Chondrocyte (in vitro differentiated cells): ENCODE results near the gene RARRES2. TPM values are rescaled to one million over a fixed set of nuclear protein-coding genes. Genes with fewer than 3 reads are reported as not detected.

ENCODE experiments used
- DNase-seq: peaks from one replicate; pipeline ENCODE4 v3.0.0; 2021; ENCODE audit warnings: mixed read lengths, low spot score
- H3K27ac Mint-ChIP-seq: one replicate; pipeline ENCODE4 v1.8.0; 2021; ENCODE audit warnings: mild to moderate bottlenecking, moderate library complexity, mixed read lengths; ENCODE audit not compliant: unreplicated experiment
- H3K27me3 Mint-ChIP-seq: 2 replicates; pipeline ENCODE4 v1.8.0; 2021; ENCODE audit warnings: low read depth, mixed read lengths
- H3K36me3 Mint-ChIP-seq: 2 replicates; pipeline ENCODE4 v1.8.0; 2021; ENCODE audit warnings: low read depth, mixed read lengths
- H3K4me1 Mint-ChIP-seq: 2 replicates; pipeline ENCODE4 v1.8.0; 2021; ENCODE audit warnings: low read depth, mild to moderate bottlenecking, mixed read lengths
- H3K4me3 Mint-ChIP-seq: one replicate; pipeline ENCODE4 v1.8.0; 2021; ENCODE audit warnings: mild to moderate bottlenecking, moderate library complexity, mixed read lengths; ENCODE audit not compliant: unreplicated experiment
- H3K9me3 Mint-ChIP-seq: 2 replicates; pipeline ENCODE4 v1.8.0; 2021; ENCODE audit warnings: low read depth, mixed read lengths
- total RNA-seq: library from RNA; stranded (reverse); gene quantifications from 3 replicates; pipeline ENCODE4 v1.2.1, GENCODE V29; 2021
- TF ChIP-seq, protein P1 (sequence below): fragments of 200-600 bp; sonication (generic); IDR thresholded peaks from 2 replicates; pipeline ENCODE4 v1.5.0; 2021; ENCODE audit warnings: antibody characterized with exemption, mild to moderate bottlenecking, moderate library complexity

RARRES2 gene
- total RNA-seq, 1 donor from 2014 or later = 1.8 TPM

DNA sequence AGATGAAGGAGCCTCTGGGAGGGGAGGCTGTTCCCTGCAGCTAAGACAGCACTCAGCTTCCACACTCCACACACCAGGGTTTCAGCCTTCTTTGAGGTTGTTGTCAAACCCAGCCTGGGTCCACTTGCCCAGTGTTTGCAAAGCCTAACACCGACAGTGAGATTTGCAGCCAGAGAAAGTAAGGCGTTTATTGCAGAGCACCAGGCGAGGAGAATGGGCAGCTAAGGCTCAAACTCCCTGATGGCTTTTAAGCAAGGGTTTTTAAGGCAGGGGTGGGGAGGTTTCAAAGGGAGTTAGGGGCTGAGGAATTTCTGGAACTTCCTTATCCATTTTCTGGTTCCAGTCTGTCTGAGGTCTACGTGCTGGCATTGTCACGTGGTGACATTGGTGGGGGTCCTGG, 33.0 kb upstream of the RARRES2 start:
- Mint-ChIP-seq H3K36me3 (peaks cover 9% of the 10 kb centered on the region), H3K9me3 (no peaks in the 10 kb centered on the region), H3K4me1 (peaks cover 34% of the 10 kb centered on the region), H3K27ac (no peak overlapping the region), H3K4me3 (no peak overlapping the region), H3K27me3 (no peaks in the 10 kb centered on the region)
- DNase-seq = no peak
- TF ChIP-seq, protein P1, sequence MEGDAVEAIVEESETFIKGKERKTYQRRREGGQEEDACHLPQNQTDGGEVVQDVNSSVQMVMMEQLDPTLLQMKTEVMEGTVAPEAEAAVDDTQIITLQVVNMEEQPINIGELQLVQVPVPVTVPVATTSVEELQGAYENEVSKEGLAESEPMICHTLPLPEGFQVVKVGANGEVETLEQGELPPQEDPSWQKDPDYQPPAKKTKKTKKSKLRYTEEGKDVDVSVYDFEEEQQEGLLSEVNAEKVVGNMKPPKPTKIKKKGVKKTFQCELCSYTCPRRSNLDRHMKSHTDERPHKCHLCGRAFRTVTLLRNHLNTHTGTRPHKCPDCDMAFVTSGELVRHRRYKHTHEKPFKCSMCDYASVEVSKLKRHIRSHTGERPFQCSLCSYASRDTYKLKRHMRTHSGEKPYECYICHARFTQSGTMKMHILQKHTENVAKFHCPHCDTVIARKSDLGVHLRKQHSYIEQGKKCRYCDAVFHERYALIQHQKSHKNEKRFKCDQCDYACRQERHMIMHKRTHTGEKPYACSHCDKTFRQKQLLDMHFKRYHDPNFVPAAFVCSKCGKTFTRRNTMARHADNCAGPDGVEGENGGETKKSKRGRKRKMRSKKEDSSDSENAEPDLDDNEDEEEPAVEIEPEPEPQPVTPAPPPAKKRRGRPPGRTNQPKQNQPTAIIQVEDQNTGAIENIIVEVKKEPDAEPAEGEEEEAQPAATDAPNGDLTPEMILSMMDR = no peak

DNA sequence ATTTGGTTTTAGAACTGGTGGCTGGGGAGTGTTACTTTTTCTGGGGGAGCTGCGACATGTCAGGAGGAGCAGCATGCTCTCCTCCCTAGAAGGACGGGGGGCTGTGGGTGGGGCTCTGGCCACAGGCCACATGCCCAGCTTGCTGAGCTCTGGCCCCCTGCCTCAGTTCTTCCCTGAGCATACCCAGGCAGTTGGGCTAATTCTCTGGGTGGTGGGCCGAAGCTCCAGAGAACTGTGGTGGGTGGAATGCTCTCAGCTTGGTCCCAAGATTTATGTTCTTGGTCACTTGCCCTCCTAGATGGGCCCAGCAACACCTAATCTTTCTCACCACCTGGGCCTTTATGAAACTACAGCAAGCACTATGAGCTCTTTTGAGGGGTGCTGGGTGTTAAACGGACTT, 32.6 kb upstream of the RARRES2 start:
- TF ChIP-seq, protein P1 = no peak
- Mint-ChIP-seq H3K27me3 (no peaks in the 10 kb centered on the region), H3K4me3 (no peak overlapping the region), H3K36me3 (peaks cover 9% of the 10 kb centered on the region), H3K27ac (no peak overlapping the region), H3K4me1 (peaks cover 38% of the 10 kb centered on the region), H3K9me3 (no peaks in the 10 kb centered on the region)
- DNase-seq = no peak

- TF ChIP-seq, protein P1 = no peak
- Mint-ChIP-seq H3K4me3 (no peak overlapping the region), H3K36me3 (peaks cover 9% of the 10 kb centered on the region), H3K27me3 (no peaks in the 10 kb centered on the region), H3K27ac (no peak overlapping the region), H3K4me1 (peaks cover 38% of the 10 kb centered on the region), H3K9me3 (no peaks in the 10 kb centered on the region)
- no peak for DNase-seq
Measured at GRCh38 chr7:150373049-150373801, 31.8 kb upstream of the RARRES2 start.

GRCh38 chr7:150372271-150373048, 31.0 kb upstream of the RARRES2 start:
- no peaks in the 10 kb centered on the region for H3K27me3 Mint-ChIP-seq
- no peaks in the 10 kb centered on the region for H3K9me3 Mint-ChIP-seq
- no peak overlapping the region for H3K27ac Mint-ChIP-seq
- no peak for DNase-seq
- peaks cover 37% of the 10 kb centered on the region for H3K4me1 Mint-ChIP-seq
- no peak overlapping the region for H3K4me3 Mint-ChIP-seq
- TF ChIP-seq, protein P1 = no peak
- peaks cover 9% of the 10 kb centered on the region for H3K36me3 Mint-ChIP-seq

- Mint-ChIP-seq H3K4me1 (peaks cover 36% of the 10 kb centered on the region), H3K36me3 (peaks cover 9% of the 10 kb centered on the region), H3K9me3 (no peaks in the 10 kb centered on the region), H3K4me3 (no peak overlapping the region), H3K27me3 (no peaks in the 10 kb centered on the region), H3K27ac (no peak overlapping the region)
- no peak for DNase-seq
- TF ChIP-seq, protein P1 = no peak
Measured at GRCh38 chr7:150371996-150372270, 30.5 kb upstream of the RARRES2 start.
